B cell (primary cell): Measurements from ENCODE around the gene SLC19A3.

Source experiments
- CTCF ChIP-seq: fragments of 200-600 bp; IDR thresholded peaks from one replicate; pipeline ENCODE4 v1.8.0; 2022; ENCODE audit warnings: antibody characterized with exemption, mild to moderate bottlenecking
- EZH2 ChIP-seq: IDR thresholded peaks from 2 replicates; pipeline ENCODE4 v1.6.1; 2012; ENCODE audit warnings: borderline replicate concordance, low read depth, mild to moderate bottlenecking, moderate library complexity, low read length; ENCODE audit not compliant: insufficient read depth, poor library complexity, severe bottlenecking

- TF ChIP-seq CTCF: no peak
- no peak for TF ChIP-seq EZH2
Measured at GRCh38 chr2:227643990-227644551, 73.8 kb downstream of the SLC19A3 start.
